ENCODE data around the gene CHI3L1.
A peak's percentile ranks its signal among the peaks of the same experiment; 100 is the strongest.

The CHI3L1 gene

GRCh38 chr1:203206129-203206687 lies 19.7 kb upstream of the CHI3L1 start:
- DNase-seq (ENCODE audit: low read depth, low spot score): peak; percentile 63

- DNase-seq (ENCODE audit: low read depth, low spot score): peak; percentile 85
Measured at GRCh38 chr1:203204756-203205155, 18.3 kb upstream of the CHI3L1 start.

- peak; percentile 64 for DNase-seq (ENCODE audit: low read depth, low spot score)
Measured at GRCh38 chr1:203202431-203203245, 16.1 kb upstream of the CHI3L1 start.

GRCh38 chr1:203201516-203202205 lies 15.2 kb upstream of the CHI3L1 start:
- no peak for DNase-seq (ENCODE audit: low read depth, low spot score)

GRCh38 chr1:203200916-203201315 lies 14.4 kb upstream of the CHI3L1 start:
- no peak for DNase-seq (ENCODE audit: low read depth, low spot score)

GRCh38 chr1:203199816-203200571 lies 13.5 kb upstream of the CHI3L1 start:
- DNase-seq (ENCODE audit: low read depth, low spot score): no peak

GRCh38 chr1:203199481-203199815 lies 12.9 kb upstream of the CHI3L1 start:
- no peak for DNase-seq (ENCODE audit: low read depth, low spot score)

- DNase-seq (ENCODE audit: low read depth, low spot score): no peak
Measured at GRCh38 chr1:203199002-203199401, 12.5 kb upstream of the CHI3L1 start.

GRCh38 chr1:203197625-203198024 lies 11.1 kb upstream of the CHI3L1 start:
- DNase-seq (ENCODE audit: low read depth, low spot score): peak; percentile 70

- DNase-seq (ENCODE audit: low read depth, low spot score): peak; percentile 48
Measured at GRCh38 chr1:203196371-203196770, 9.9 kb upstream of the CHI3L1 start.

GRCh38 chr1:203190949-203191348 lies 4.4 kb upstream of the CHI3L1 start:
- DNase-seq (ENCODE audit: low read depth, low spot score): no peak

GRCh38 chr1:203189951-203190352 lies 3.4 kb upstream of the CHI3L1 start:
- DNase-seq (ENCODE audit: low read depth, low spot score): no peak

GRCh38 chr1:203188686-203189232 lies 2.3 kb upstream of the CHI3L1 start:
- DNase-seq (ENCODE audit: low read depth, low spot score): no peak

- DNase-seq (ENCODE audit: low read depth, low spot score): no peak
Measured at GRCh38 chr1:203187689-203188264, 1.3 kb upstream of the CHI3L1 start.

- no peak for DNase-seq (ENCODE audit: low read depth, low spot score)
Measured at GRCh38 chr1:203187304-203187685, 791 bp upstream of the CHI3L1 start.

GRCh38 chr1:203186091-203186445 lies 436 bp downstream of the CHI3L1 start:
- no peak for DNase-seq (ENCODE audit: low read depth, low spot score)

GRCh38 chr1:203185585-203185984 lies 919 bp downstream of the CHI3L1 start:
- DNase-seq (ENCODE audit: low read depth, low spot score): no peak

- DNase-seq (ENCODE audit: low read depth, low spot score): no peak
Measured at GRCh38 chr1:203185061-203185461, 1.4 kb downstream of the CHI3L1 start.

- DNase-seq (ENCODE audit: low read depth, low spot score): no peak
Measured at GRCh38 chr1:203184467-203184866, 2.0 kb downstream of the CHI3L1 start.

- no peak for DNase-seq (ENCODE audit: low read depth, low spot score)
Measured at GRCh38 chr1:203183828-203184227, 2.7 kb downstream of the CHI3L1 start.

- DNase-seq (ENCODE audit: low read depth, low spot score): no peak
Measured at GRCh38 chr1:203182387-203182953, 4.0 kb downstream of the CHI3L1 start.

Data from ELF-1 (cell line).